COLO668 (cell line): ENCODE results near the gene TAF11L13.

ENCODE experiments used
- DNase-seq: peaks from one replicate; lab custom pipeline; 2025; ENCODE audit not compliant: unreplicated experiment; lab: John Stamatoyannopoulos, UW

The TAF11L13 gene

GRCh38 chr5:17678751-17679324 lies 47.0 kb downstream of the TAF11L13 start:
- no peak for DNase-seq

DNA sequence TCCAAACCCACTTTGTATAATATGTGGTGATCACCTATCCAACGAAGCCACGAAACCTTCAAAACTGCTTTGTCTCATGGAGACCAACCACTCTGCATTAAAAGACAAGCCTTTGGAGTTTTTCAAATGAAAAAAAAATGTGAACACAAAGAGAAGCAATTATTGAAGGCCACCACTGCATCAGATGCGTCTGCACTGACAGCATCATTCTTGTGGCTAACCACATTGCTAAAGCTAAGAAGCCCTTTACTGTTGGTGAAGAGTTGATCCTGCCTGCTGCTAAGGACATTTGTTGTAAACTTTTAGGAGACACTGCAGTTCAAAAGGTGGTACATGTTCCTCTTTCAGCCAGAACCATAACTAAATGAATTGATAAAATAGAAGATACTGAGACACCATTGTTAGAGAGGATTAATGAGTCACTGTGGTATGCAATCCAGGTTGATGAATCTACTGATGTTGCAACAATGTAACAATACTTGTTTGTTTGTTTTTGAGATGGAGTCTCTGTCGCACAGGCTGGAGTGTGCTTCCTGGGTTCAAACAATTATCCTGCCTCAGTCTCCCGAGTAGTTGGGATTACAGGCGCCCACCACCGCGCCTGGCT lies 47.8 kb downstream of the TAF11L13 start:
- no peak for DNase-seq

- DNase-seq, result no peak
Measured at GRCh38 chr5:17680737-17681136, 48.8 kb downstream of the TAF11L13 start.
